GM19463 (cell line): Measurements from ENCODE around the gene ANKRD13C.

Experiments used
- ATAC-seq: cut with Tn5 transposase; IDR thresholded peaks from one replicate; pipeline ENCODE4 v1.9.1; 2021; ENCODE audit warnings: mild to moderate bottlenecking, moderate library complexity; ENCODE audit not compliant: unreplicated experiment

Gene ANKRD13C

GRCh38 chr1:70221238-70222121 lies 133.0 kb downstream of the ANKRD13C start, which contains the start of gene SRSF11:
SRSF11 (plus strand) TSS chr1:70221380; CDS start chr1:70221637, 257 bp downstream.
- peak; percentile 94 for ATAC-seq

GRCh38 chr1:70220517-70221237 lies 133.8 kb downstream of the ANKRD13C start:
- ATAC-seq = peak; percentile 2

GRCh38 chr1:70220015-70220414 lies 134.5 kb downstream of the ANKRD13C start:
- no peak for ATAC-seq

- ATAC-seq = no peak
These were observed 143.0 kb downstream of the ANKRD13C start for GRCh38 chr1:70211541-70211940.

GRCh38 chr1:70210820-70211219 lies 143.7 kb downstream of the ANKRD13C start:
- ATAC-seq = no peak
